HG02840 (cell line): Measurements from ENCODE around the gene ITGA4.
"Not testable (repeated sequence)": the region's sequence is repeated elsewhere in the genome, so short reads cannot be mapped to it uniquely, and the experiment has no call there.

Experiments
- ATAC-seq: cut with Tn5 transposase; IDR thresholded peaks from one replicate; pipeline ENCODE4 v1.9.1; 2021; ENCODE audit warnings: mild to moderate bottlenecking, moderate library complexity, moderate number of reproducible peaks; ENCODE audit not compliant: unreplicated experiment, low FRiP score

ITGA4 gene

DNA sequence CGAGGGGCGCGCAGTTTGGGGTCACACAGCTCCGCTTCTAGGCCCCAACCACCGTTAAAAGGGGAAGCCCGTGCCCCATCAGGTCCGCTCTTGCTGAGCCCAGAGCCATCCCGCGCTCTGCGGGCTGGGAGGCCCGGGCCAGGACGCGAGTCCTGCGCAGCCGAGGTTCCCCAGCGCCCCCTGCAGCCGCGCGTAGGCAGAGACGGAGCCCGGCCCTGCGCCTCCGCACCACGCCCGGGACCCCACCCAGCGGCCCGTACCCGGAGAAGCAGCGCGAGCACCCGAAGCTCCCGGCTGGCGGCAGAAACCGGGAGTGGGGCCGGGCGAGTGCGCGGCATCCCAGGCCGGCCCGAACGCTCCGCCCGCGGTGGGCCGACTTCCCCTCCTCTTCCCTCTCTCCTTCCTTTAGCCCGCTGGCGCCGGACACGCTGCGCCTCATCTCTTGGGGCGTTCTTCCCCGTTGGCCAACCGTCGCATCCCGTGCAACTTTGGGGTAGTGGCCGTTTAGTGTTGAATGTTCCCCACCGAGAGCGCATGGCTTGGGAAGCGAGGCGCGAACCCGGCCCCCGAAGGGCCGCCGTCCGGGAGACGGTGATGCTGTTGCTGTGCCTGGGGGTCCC, at the start of gene ITGA4:
TSS of gene ITGA4 (plus strand) at position 266 of the 620 bp plus-strand sequence. CDS start at position 535, 269 bp downstream.
- peak; percentile 60 for ATAC-seq

DNA sequence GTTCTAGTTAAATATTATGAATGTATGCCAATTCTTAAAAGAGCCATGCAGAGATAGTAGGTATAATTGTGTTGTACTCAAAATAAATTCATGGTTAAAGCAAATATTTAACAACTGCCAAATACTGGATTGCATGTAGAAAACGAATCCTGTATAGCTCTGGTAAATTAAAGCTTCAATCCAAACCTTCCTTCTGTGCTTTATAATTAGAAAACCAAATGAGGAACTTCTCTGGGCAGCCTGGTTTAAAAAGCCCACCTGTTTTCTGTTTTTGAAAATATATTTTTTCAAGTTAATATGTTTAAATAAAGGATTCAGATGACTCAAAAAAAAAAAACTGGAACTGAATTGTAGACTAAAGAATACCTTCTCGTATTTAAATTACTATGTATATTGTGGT, 48.3 kb upstream of the ITGA4 start:
- no peak for ATAC-seq

DNA sequence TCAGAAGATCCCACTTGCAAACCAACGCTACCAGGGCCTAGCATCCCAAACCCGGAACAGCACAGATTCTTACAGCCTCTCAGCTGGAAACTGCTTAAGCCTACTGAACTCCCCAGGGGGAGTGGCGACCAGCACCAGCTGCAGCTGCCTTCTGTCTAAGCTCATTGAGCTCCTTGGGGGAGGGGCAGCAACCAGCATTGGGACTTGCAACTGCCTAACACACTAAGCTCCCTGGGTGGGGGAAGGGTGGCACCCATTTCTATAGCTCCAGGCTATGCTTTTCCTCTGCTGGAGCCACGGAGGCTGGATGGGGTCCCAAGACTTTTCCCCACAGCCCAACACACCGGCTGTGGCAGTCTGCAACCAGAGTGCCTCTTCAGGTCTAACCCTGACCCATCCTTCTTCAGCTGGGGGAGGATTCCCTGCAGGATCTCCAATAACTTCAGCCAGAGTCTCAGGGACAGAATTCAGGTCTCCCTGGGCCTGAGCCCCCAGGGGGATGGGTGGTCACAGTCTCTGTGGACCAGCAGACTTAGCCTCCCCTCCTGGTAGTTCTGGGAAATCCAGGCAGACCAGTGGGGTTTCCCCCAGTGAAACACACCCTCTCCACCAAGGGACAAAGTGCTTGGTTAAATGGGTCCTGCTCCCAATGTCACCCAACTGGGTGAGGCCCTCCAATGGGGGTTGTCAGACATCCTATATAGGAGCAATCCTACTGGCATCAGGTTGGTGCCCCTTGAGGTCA, 45.9 kb upstream of the ITGA4 start:
- ATAC-seq, result peak; percentile 94

DNA sequence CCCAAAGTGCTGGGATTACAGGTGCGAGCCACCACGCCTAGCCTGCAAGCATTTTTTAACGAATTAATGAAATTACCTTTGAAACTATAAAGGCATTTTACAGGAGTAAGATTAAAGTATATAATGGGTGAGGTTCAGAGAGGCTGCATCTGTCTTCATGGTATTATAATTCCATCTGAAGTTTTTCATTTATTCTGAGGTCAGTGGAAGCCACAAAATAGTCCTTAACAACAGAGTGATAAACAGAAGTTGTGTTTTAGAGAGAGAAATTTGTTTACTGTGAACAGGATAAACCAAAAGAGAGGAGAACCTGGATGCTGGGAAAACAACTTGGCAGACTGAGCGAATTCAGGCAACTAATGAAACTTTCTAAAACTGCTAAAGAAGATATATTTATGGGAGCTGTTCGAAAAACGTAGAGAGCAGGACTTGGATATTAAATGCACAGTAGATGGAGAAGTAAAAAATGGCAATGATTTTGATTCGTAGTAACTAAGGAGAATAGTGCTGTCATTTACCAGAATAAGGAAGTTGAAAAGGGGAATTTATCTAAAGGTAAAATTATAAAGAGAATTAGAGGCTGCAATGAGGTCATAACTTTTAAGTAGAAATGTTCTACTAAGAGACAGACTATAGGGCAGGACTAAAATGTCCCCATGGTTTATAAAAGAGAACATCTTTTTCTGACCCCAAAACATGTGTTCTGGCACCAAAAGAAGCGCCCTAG, 37.9 kb upstream of the ITGA4 start:
- ATAC-seq, result no peak

DNA sequence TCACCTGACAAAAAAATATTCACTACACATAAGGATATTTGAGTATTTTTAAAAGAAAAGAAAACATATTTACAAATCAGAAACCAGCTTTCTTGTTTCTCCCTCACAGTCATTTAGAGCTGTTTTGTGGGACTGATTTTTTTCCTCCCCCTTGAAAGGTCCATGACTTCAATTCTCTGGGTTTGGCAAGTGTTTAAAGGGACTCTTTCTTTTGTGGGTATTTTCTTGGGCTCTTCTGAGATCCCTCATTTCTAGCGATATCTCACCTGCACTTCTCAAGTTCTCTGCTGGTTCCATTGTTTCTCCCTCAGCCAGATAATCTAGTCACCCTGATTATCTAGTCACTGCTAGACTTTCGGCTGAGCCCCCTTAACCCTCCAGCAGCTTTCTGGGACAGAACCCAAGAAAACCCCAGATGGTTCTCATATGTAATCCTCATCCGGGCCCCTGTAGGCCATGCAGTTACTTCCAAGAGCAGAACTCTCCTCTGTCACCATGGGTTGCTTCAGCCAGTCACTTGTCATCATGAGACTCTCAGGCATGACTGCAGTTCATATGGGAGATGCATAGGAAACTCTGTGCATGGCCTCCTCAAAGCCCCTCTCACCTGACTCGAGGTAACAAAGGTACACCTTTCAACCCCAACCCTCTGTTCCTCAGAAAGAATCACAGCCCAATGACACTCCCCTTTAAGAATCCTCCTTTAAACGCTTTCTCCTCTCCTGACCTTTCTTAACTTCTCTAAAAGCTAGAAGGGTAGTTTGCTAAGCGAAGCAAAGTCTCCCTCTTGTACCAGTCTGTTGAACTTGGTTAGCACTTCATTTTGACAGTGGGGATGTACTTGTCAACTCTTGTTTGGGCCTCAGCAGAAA, 36.7 kb upstream of the ITGA4 start:
- no peak for ATAC-seq

DNA sequence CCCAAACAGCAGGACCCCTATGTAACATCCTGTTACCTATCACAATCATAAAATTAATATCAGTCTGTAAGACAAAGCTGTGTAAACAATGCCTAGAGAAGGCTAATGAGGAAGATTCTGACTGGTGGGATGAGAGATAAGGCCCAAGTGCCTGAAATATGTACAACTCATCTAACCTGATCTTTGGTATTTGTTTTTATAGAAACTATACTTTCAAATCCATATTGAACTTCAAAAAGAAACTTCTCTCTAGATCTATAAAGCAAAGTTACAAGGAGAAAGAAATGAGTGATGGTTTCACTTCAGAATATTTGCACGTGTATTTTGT, 36.1 kb upstream of the ITGA4 start:
- no peak for ATAC-seq

DNA sequence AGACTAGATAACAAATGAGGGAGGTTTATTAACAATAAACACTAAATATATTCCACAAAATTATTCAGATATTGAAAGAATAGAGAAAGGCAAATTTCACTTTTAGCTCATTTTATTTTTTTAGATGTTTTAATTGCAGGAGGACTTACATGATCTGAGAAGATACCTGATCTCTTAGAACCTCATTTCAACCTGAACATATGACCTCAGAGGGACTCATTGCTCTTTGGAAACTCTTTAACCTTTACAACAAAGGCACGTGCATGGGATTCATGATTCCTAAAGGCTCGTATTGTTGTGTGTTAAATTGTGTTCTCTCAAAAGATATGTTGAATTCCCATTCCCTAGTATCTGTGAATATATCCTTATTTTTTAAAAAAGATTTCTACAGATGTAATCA, 35.7 kb upstream of the ITGA4 start:
- ATAC-seq, result no peak

DNA sequence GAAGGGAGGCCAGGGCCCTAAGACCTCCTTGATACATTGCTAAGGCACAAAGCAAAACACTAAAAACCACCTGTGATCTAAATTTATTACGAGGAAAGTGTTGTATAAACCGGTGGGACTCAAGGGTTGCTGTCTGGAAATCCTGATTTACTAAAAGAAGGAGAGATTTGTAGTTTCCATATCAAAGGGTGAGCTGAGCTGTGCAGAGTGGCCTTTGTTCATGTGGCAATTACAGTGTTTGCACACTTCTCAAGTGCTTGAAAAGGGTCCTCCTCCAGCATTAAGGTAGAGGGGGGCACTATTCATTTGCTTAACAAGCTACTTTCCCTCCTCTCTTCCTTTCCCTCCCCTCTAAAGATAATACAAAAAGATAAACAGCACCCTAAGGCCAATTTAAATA, 30.5 kb upstream of the ITGA4 start:
- no peak for ATAC-seq

DNA sequence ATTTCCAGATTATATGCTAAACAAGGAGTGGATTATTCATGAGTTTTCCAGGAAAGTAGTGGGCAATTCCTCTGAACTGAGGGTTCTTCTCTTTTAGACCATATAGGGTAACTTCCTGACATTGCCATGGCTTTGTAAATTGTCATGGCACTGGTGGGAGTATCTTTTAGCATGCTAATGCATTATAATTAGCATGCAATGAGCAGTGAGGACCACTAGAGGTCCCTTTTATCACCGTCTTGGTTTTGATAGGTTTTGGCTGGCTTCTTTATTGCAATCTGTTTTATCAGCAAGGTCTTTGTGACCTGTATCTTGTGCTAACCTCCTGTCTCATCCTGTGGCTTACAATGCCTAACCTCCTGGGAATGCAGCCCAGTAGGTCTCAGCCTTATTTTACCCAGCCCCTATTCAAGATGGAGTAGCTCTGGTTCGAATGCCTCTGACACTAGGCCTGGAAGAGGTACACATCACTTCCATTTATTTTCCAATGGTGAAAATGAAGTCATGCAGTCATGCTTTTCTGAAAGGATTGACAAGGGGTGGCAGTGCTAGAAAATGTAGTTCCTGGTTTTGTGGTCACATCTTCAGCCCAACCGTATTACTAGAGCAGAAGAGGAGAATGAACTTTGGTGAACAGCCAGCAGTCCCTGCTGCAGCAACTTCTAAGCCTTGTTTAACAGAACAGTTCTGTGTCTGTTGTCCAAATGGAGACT, 26.6 kb upstream of the ITGA4 start:
- ATAC-seq, result no peak

DNA sequence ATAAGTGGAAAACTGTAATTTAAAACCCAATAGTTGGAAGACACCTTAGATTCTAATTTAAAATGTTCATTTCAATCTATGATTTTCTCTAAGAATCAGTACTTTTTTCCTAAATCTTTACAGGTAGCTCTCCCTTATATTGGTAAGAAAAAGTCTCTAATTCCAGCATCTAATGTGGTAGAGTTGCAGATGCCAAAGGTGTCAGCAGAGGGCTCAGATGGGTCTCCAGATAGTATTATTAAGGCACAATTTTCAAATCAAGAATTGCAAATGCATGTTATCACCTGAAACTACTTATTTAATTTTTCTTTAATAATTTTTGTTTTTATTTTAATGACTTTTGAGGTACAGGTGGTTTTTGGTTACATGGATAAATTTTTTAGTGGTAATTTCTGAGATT, 25.5 kb upstream of the ITGA4 start:
- no peak for ATAC-seq

DNA sequence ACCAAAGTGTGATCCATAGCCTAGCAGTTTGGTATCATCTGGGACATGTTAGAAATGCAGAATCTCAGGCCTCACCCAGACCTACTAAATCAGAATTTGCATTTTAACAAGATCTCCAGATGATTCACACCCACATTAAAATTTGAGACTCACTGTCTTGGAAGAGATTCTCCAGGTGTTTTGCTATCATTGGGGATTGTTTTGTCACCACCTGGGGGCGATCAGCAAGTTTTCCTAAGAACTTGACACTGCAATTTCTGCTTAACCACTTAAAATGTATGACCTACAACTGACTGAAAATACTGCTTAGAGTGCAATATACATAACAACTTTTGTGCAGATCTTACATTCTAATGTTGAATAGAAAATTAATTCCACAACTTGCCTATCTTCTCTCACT, 18.9 kb upstream of the ITGA4 start:
- ATAC-seq, result no peak

DNA sequence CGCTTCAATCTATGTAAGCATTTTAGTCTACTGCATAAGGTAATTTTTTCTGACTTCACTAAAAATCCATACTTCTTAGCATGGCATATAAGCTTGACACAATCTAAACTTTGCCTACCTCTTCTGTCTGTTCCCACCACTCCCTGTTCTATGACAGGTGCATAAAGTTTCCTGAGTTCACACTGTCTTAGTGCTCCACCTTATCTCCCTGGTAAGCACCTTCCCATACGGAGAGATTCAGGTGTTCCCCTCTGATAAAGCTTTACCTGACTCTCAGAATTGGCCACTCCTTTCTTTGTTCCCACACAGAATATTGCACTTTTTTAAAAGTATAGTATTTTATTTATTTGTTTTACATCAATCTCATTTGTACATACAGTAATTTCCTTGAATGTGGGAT, 16.8 kb upstream of the ITGA4 start:
- ATAC-seq, result no peak

DNA sequence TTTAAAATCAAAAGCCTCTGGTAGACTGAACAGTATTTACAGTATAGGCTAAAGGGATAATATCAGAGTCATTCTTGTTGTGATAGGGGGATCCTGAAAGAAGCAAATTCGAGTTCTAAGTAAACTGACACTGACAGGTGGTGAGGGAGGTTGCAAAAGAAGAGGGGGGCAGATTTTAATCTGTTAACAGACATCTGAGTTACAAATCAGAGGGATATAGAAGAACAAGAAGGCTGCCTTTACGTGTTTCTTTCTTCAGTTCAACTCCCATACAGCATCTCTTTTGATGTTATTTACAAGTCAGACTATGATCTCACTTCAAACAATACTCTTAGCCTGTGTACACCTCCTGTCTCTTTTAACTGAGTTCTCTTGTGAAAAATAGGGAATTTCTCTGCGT, 16.3 kb upstream of the ITGA4 start:
- no peak for ATAC-seq

DNA sequence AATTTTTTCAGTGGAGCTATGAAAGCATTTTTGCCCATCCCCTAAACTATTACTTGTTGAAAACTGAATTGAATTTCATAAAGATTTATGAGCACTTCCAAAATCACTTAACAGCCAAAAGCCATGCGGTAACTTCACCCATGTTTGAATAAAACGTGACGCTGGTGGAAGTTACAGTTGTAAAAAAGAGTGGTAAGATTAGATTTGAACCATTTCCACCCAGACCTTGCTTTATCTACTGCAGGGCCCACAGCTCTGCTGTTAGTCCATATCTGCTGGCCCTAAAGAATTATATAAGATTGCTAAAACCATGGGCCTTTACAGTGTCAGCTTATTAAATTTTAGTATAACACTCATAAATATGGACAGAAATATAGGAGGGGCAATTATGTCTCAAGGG, 15.5 kb upstream of the ITGA4 start:
- ATAC-seq, result no peak

DNA sequence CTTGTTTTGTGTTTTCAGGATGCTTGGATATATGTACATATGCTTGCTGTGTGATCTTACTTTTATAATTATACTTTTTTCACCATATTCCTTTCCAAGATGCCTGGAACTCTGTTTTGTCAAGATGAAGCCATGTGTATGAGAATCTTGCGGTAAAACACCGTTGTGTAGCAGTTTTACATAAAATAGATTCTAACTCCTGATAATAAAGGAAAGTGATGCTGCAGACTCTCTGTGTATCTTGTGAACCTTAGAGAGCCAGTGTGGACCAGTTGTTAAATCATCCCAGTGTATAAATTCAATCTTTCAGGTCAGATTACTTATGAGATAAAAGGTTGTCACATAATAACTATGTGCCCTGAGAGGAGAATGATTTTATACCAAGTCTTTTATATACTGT, 12.5 kb upstream of the ITGA4 start:
- ATAC-seq, result no peak

DNA sequence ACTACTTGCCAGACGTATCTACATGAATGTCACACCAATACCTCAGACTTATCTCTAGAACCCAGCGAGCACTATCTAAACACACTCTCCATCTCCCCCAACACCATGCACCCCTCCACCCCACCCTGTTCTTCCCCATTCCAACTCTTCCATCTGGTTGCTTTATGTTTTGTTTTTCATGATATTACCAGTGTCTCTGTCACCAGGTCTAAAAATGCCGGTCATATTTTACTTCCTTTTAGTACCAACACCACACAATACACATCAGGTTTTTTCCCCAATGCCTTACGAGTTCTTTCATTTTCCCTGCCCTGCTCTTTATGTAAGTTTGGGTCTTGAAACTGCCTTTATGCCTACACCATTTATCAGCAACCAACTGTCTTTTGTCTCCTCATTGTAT, 10.2 kb upstream of the ITGA4 start:
- ATAC-seq, result no peak

DNA sequence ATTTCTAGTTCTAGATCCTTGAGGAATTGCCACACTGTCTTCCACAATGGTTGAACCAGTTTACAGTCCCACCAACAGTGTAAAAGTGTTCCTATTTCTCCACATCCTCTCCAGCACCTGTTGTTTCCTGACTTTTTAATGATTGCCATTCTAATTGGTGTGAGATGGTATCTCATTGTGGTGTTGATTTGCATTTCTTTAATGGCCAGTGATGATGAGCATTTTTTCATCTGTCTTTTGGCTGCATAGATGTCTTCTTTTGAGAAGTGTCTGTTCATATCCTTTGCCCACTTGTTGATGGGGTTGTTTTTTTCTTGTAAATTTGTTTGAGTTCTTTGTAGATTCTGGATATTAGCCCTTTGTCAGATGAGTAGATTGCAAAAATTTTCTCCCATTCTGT, 7.9 kb upstream of the ITGA4 start:
- not testable (repeated sequence) for ATAC-seq

DNA sequence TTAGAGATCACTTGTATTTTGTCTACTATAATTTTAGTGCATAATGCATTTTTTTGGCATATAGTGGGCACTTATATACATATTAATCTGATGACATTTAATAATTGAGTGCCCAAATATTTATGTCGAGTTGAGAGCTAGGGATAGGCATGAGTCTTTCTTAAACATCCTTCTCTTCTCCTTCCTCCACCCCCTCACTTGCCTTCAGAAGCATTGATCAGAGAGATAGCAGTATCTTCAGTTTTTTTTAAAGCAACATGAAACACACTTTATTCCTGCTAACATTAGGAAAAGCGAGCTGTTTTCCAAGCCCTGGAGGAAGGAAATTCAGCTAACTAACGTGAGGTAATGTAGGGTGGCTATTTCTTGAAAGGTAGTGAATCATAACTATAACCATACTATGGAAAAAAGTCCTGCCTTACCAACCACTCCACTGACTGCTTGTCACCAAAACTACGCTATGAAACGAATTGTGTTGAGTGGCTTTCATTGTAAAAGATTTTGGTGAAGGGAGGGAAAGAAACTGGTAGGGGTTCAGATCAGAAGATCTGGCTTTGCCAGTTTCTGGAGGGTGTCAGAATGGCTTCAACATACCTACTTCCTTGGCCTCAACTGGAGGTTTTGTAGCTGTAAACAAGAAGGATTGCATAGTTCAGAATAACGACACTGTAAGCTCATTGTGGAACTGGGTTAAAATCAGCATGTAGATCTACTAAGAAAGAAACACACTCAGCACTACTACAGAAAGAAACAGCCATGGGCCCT, 2.3 kb upstream of the ITGA4 start:
- ATAC-seq, result no peak

DNA sequence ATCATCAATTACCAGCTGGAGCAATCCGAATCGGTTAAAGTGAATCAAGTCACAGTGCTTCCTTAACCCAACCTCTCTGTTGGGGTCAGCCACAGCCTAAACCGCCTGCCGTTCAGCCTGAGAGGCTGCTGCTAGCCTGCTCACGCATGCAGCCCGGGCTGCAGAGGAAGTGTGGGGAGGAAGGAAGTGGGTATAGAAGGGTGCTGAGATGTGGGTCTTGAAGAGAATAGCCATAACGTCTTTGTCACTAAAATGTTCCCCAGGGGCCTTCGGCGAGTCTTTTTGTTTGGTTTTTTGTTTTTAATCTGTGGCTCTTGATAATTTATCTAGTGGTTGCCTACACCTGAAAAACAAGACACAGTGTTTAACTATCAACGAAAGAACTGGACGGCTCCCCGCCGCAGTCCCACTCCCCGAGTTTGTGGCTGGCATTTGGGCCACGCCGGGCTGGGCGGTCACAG, 496 bp upstream of the ITGA4 start:
- peak; percentile 63 for ATAC-seq
